Right cardiac atrium (tissue), 5 donors: ENCODE results near the gene GAS6. TPM values are rescaled to one million over a fixed set of nuclear protein-coding genes. Genes with fewer than 3 reads are reported as not detected.

Source experiments
- ATAC-seq, 2 donors: fragments of 200-7000 bp; cut with Tn5 transposase; one replicate each; pipeline versions ENCODE4 v1.8.0 to v1.9.1; 2020; ENCODE audit warnings: moderate library complexity in 2 of 2, mild to moderate bottlenecking in 1 of 2
- DNase-seq, 3 donors: peaks; one replicate each; pipeline ENCODE4 v3.0.0-alpha.2; 2020
- H3K27ac ChIP-seq: one replicate; pipeline ENCODE4 v1.5.1; 2013; ENCODE audit warnings: mild to moderate bottlenecking, low read length, control low read depth, moderate library complexity
- H3K27me3 ChIP-seq: one replicate; pipeline ENCODE4 v1.6.1; 2013; ENCODE audit not compliant: control insufficient read depth, insufficient read depth
- H3K4me1 ChIP-seq: one replicate; pipeline ENCODE4 v1.6.1; 2013; ENCODE audit warnings: low read length; ENCODE audit not compliant: control insufficient read depth, insufficient read depth
- H3K4me3 ChIP-seq: one replicate; pipeline ENCODE4 v1.5.1; 2013; ENCODE audit warnings: low read length, control low read depth
- H3K9me3 ChIP-seq: one replicate; pipeline ENCODE4 v1.6.1; 2013; ENCODE audit warnings: low read length; ENCODE audit not compliant: control insufficient read depth
- WGBS: extraction: QIAGEN DNeasy Blood & Tissue Kit; methylation state at CpG from one replicate; pipeline ENCODE4 v1.1.7; 2013; 5-methylcytosine and 5-hydroxymethylcytosine counted together
- intact Hi-C, 4 donors: fragments of 100-400 bp; cut with DNase I; formaldehyde crosslinking; loops; one replicate each; pipeline versions ENCODE4 v1.11.0 to v1.14.0; 2022 to 2023
- polyA plus RNA-seq: library from polyadenylated mRNA; stranded (reverse); fragments of 200-250 nt; gene quantifications from one replicate; pipeline ENCODE4 v1.2.3, GENCODE V29; 2013
- total RNA-seq, 4 donors: library from RNA; stranded (reverse); fragmentation: NEBNext Ultra II Directional; extraction: Animal tissue kit (Norgen Biotek cat#: 25700); gene quantifications; one replicate each; pipeline ENCODE4 v1.2.1, GENCODE V29; 2021
- donor health status: healthy with polysubstance abuse.
- donor health status: DM: no; HTN: yes; CAD: no.
- donor health status: DM: no; HTN: no; CAD: no.
- donor health status: DM: no; HTN: yes; CAD: no; lungs with severe emphysema.
- donor health status: DM: yes; HTN: yes; CAD: no.

Gene GAS6
- total and polyA plus RNA-seq, 5 donors, result 197 to 273 (median 205) TPM

GRCh38 chr13:113888701-113889330, 24.9 kb upstream of the GAS6 start:
- WGBS, result 95% methylated on average over 4 of the region's 4 CpGs
- H3K4me1 ChIP-seq, result peaks cover 9% of the 10 kb centered on the region
- no peak overlapping the region for H3K27ac ChIP-seq
- no peaks in the 10 kb centered on the region for H3K27me3 ChIP-seq
- intact Hi-C loops, result no loop called here
- no peak overlapping the region for H3K4me3 ChIP-seq
- no peak for DNase-seq
- H3K9me3 ChIP-seq, result no peaks in the 10 kb centered on the region
- no peak for ATAC-seq

- H3K4me1 ChIP-seq, result peaks cover 9% of the 10 kb centered on the region
- 43% methylated on average over 1 of the region's 1 CpG for WGBS
- no peaks in the 10 kb centered on the region for H3K27me3 ChIP-seq
- peak in 1 of 3 donors; percentile 57 for DNase-seq
- H3K27ac ChIP-seq, result no peak overlapping the region
- intact Hi-C loops, result no loop called here
- H3K4me3 ChIP-seq, result no peak overlapping the region
- ATAC-seq, result peak; percentile 44 to 70
- H3K9me3 ChIP-seq, result no peaks in the 10 kb centered on the region
Measured at GRCh38 chr13:113887700-113888201, 23.9 kb upstream of the GAS6 start.

GRCh38 chr13:113886561-113887112, 22.8 kb upstream of the GAS6 start:
- 95% methylated on average over 14 of the region's 14 CpGs for WGBS
- Histone ChIP-seq H3K9me3 (no peaks in the 10 kb centered on the region), H3K4me3 (no peak overlapping the region), H3K27ac (no peak overlapping the region), H3K27me3 (no peaks in the 10 kb centered on the region), H3K4me1 (peaks cover 11% of the 10 kb centered on the region)
- DNase-seq (no peak), ATAC-seq (no peak)
- intact Hi-C loops, result no loop called here

GRCh38 chr13:113884821-113885220, 20.9 kb upstream of the GAS6 start:
- WGBS, result 94% methylated on average over 7 of the region's 7 CpGs
- peaks cover 20% of the 10 kb centered on the region for H3K4me1 ChIP-seq

GRCh38 chr13:113883921-113884804, 20.3 kb upstream of the GAS6 start:
- no peaks in the 10 kb centered on the region for H3K27me3 ChIP-seq
- DNase-seq, result peak in 1 of 3 donors; percentile 58
- intact Hi-C loops, result loop anchor here in 1 of 4 donors (5.0 kb wide), 1 partner anchor 67 kb away; no protein-coding TSS in a partner anchor
- 93% methylated on average over 51 of the region's 51 CpGs for WGBS
- no peak overlapping the region for H3K4me3 ChIP-seq
- H3K27ac ChIP-seq, result no peak overlapping the region
- no peak for ATAC-seq
- no peaks in the 10 kb centered on the region for H3K9me3 ChIP-seq
- H3K4me1 ChIP-seq, result peaks cover 20% of the 10 kb centered on the region

More at GRCh38 chr13:113884821-113885220, 20.9 kb upstream of the GAS6 start:
- no peak for DNase-seq
- H3K9me3 ChIP-seq, result no peaks in the 10 kb centered on the region
- no peaks in the 10 kb centered on the region for H3K27me3 ChIP-seq
- no peak for ATAC-seq
- intact Hi-C loops, result loop anchor here in 1 of 4 donors (5.0 kb wide), 1 partner anchor 68 kb away; no protein-coding TSS in a partner anchor
- no peak overlapping the region for H3K27ac ChIP-seq
- H3K4me3 ChIP-seq, result no peak overlapping the region

GRCh38 chr13:113883314-113883811, 19.5 kb upstream of the GAS6 start:
- no peak for ATAC-seq
- Histone ChIP-seq H3K4me3 (no peak overlapping the region), H3K27ac (no peak overlapping the region), H3K27me3 (no peaks in the 10 kb centered on the region), H3K4me1 (peaks cover 19% of the 10 kb centered on the region), H3K9me3 (no peaks in the 10 kb centered on the region)
- peak in 1 of 3 donors; percentile 63 for DNase-seq
- WGBS, result 98% methylated on average over 50 of the region's 50 CpGs
- intact Hi-C loops, result loop anchor here in 1 of 4 donors (5.0 kb wide), 1 partner anchor 66 kb away; no protein-coding TSS in a partner anchor

GRCh38 chr13:113882716-113883115, 18.8 kb upstream of the GAS6 start:
- peak in 2 of 3 donors; percentile 65 to 69 for DNase-seq

GRCh38 chr13:113882267-113882630, 18.4 kb upstream of the GAS6 start:
- peak; percentile 77 to 89 (median 83) for DNase-seq
- intact Hi-C loops, result loop anchor here in 1 of 4 donors (5.0 kb wide), 1 partner anchor 65 kb away; no protein-coding TSS in a partner anchor
- H3K9me3 ChIP-seq, result no peaks in the 10 kb centered on the region
- peaks cover 11% of the 10 kb centered on the region for H3K4me1 ChIP-seq
- H3K27me3 ChIP-seq, result no peaks in the 10 kb centered on the region
- peak overlapping the region; percentile 89 for H3K27ac ChIP-seq
- no peak overlapping the region for H3K4me3 ChIP-seq
- WGBS, result 24% methylated on average over 8 of the region's 8 CpGs
- peak; percentile 88 to 95 for ATAC-seq

More at GRCh38 chr13:113882716-113883115, 18.8 kb upstream of the GAS6 start:
- Histone ChIP-seq H3K27me3 (no peaks in the 10 kb centered on the region), H3K27ac (peak overlapping the region; percentile 52), H3K4me1 (peaks cover 15% of the 10 kb centered on the region), H3K9me3 (no peaks in the 10 kb centered on the region), H3K4me3 (no peak overlapping the region)
- peak; percentile 2 to 21 for ATAC-seq
- intact Hi-C loops, result loop anchor here in 1 of 4 donors (5.0 kb wide), 1 partner anchor 65 kb away; no protein-coding TSS in a partner anchor
- WGBS, result 69% methylated on average over 20 of the region's 20 CpGs

GRCh38 chr13:113881614-113882266, 17.9 kb upstream of the GAS6 start:
- DNase-seq (peak in 1 of 3 donors; percentile 36), ATAC-seq (peak; percentile 34 to 40)
- Histone ChIP-seq H3K4me3 (no peak overlapping the region), H3K9me3 (no peaks in the 10 kb centered on the region), H3K27me3 (no peaks in the 10 kb centered on the region), H3K4me1 (peaks cover 11% of the 10 kb centered on the region), H3K27ac (peak overlapping the region; percentile 89)
- WGBS, result 49% methylated on average over 10 of the region's 10 CpGs
- intact Hi-C loops, result loop anchor here in 1 of 4 donors (5.0 kb wide), 1 partner anchor 64 kb away; no protein-coding TSS in a partner anchor
